ENCODE results near the gene PSMA6.
"Not testable (repeated sequence)": the region's sequence is repeated elsewhere in the genome, so short reads cannot be mapped to it uniquely, and the experiment has no call there.

The PSMA6 gene

GRCh38 chr14:35344107-35344807 is 52.1 kb downstream of the PSMA6 start:
- DNase-seq (ENCODE audit: low read depth), result no peak

- no peak for DNase-seq (ENCODE audit: low read depth)
These were observed 54.6 kb downstream of the PSMA6 start for GRCh38 chr14:35346738-35347322.

- DNase-seq (ENCODE audit: low read depth), result no peak
These were observed 55.3 kb downstream of the PSMA6 start for GRCh38 chr14:35347323-35348043.

- DNase-seq (ENCODE audit: low read depth), result not testable (repeated sequence)
These were observed 55.8 kb downstream of the PSMA6 start for GRCh38 chr14:35348044-35348380.

GRCh38 chr14:35349496-35350365 is 57.5 kb downstream of the PSMA6 start:
- no peak for DNase-seq (ENCODE audit: low read depth)

- DNase-seq (ENCODE audit: low read depth), result no peak
These were observed 59.3 kb downstream of the PSMA6 start for GRCh38 chr14:35351497-35351896.

GRCh38 chr14:35351897-35352273 is 59.7 kb downstream of the PSMA6 start:
- no peak for DNase-seq (ENCODE audit: low read depth)

- DNase-seq (ENCODE audit: low read depth), result no peak
These were observed 60.4 kb downstream of the PSMA6 start for GRCh38 chr14:35352274-35353233.

GRCh38 chr14:35353409-35354172 is 61.4 kb downstream of the PSMA6 start:
- DNase-seq (ENCODE audit: low read depth), result no peak

- not testable (repeated sequence) for DNase-seq (ENCODE audit: low read depth)
These were observed 63.1 kb downstream of the PSMA6 start for GRCh38 chr14:35355235-35355634.

- peak; percentile 71 for DNase-seq (ENCODE audit: low read depth)
These were observed 64.0 kb downstream of the PSMA6 start for GRCh38 chr14:35355981-35356841.

- DNase-seq (ENCODE audit: low read depth), result not testable (repeated sequence)
These were observed 67.5 kb downstream of the PSMA6 start for GRCh38 chr14:35359655-35360054.

- no peak for DNase-seq (ENCODE audit: low read depth)
These were observed 68.9 kb downstream of the PSMA6 start for GRCh38 chr14:35361141-35361480.

- no peak for DNase-seq (ENCODE audit: low read depth)
These were observed 70.3 kb downstream of the PSMA6 start for GRCh38 chr14:35362450-35362849.

- peak; percentile 61 for DNase-seq (ENCODE audit: low read depth)
These were observed 70.8 kb downstream of the PSMA6 start for GRCh38 chr14:35362911-35363374.

- DNase-seq (ENCODE audit: low read depth), result peak; percentile 88
These were observed 73.2 kb downstream of the PSMA6 start for GRCh38 chr14:35365130-35366055.

GRCh38 chr14:35366056-35366451 is 73.9 kb downstream of the PSMA6 start:
- no peak for DNase-seq (ENCODE audit: low read depth)

GRCh38 chr14:35366521-35366976 is 74.4 kb downstream of the PSMA6 start:
- no peak for DNase-seq (ENCODE audit: low read depth)
